HepG2 (cell line): ENCODE results near the gene LPO. TPM values are rescaled to one million over a fixed set of nuclear protein-coding genes. Genes with fewer than 3 reads are reported as not detected.
A peak's percentile ranks its signal among the peaks of the same experiment; 100 is the strongest.

ENCODE experiments used
- BATF2 ChIP-seq: sonication (generic); formaldehyde crosslinking; IDR thresholded peaks from 2 replicates; pipeline ENCODE4 v1.8.0; 2022; ENCODE audit warnings: mild to moderate bottlenecking, missing genetic modification reagents, moderate library complexity
- BCL6 ChIP-seq: IDR thresholded peaks from 2 replicates; pipeline ENCODE4 v1.6.1; 2016; ENCODE audit warnings: missing genetic modification reagents, missing compliant biosample characterization
- CREM ChIP-seq, 2 experiments: sonication (generic) in 1 of 2; formaldehyde crosslinking in 1 of 2; IDR thresholded peaks; 2 replicates each; pipeline versions ENCODE4 v1.4.0 to v1.6.1; 2016 to 2020; ENCODE audit warnings: antibody characterized with exemption in 1 of 2, mild to moderate bottlenecking in 1 of 2, missing genetic modification reagents in 1 of 2
- FOXA1 ChIP-seq, 2 experiments: fragments of 450-650 bp in 1 of 2; sonication (generic) in 1 of 2; formaldehyde crosslinking in 1 of 2; IDR thresholded peaks; 2 replicates each; pipeline versions ENCODE4 v1.4.0 to v1.6.1; 2016 to 2020; ENCODE audit warnings: missing genetic modification reagents in 1 of 2
- GABPB1 ChIP-seq: IDR thresholded peaks from 2 replicates; pipeline ENCODE4 v1.6.1; 2016; ENCODE audit warnings: mild to moderate bottlenecking, missing genetic modification reagents, moderate library complexity, missing compliant biosample characterization
- HDAC1 ChIP-seq: sonication (generic); formaldehyde crosslinking; IDR thresholded peaks from 2 replicates; pipeline ENCODE4 v1.5.1; 2020; ENCODE audit warnings: mild to moderate bottlenecking, missing genetic modification reagents
- IKZF1 ChIP-seq: fragments of 450-650 bp; IDR thresholded peaks from 2 replicates; pipeline ENCODE4 v1.7.1; 2016
- MYPOP ChIP-seq: sonication (generic); formaldehyde crosslinking; IDR thresholded peaks from 2 replicates; pipeline ENCODE4 v1.8.1; 2023; ENCODE audit warnings: mild to moderate bottlenecking, moderate library complexity, missing genetic modification reagents
- NBN ChIP-seq: fragments of 450-650 bp; conservative IDR thresholded peaks from 2 replicates; pipeline ENCODE4 v1.6.1; 2017
- POLR2G ChIP-seq: fragments of 200-400 bp; formaldehyde crosslinking; IDR thresholded peaks from 2 replicates; pipeline ENCODE4 v1.6.1; 2018; ENCODE audit warnings: mild to moderate bottlenecking, low read depth, low read length, moderate library complexity
- RARG ChIP-seq: sonication (generic); formaldehyde crosslinking; IDR thresholded peaks from 2 replicates; pipeline ENCODE4 v1.4.0; 2020; ENCODE audit warnings: low read depth, mild to moderate bottlenecking, missing genetic modification reagents
- RCOR2 ChIP-seq: IDR thresholded peaks from 2 replicates; pipeline ENCODE4 v1.6.1; 2016; ENCODE audit warnings: missing biosample characterization, missing genetic modification reagents
- RFXANK ChIP-seq: IDR thresholded peaks from 2 replicates; pipeline ENCODE4 v1.6.1; 2016
- SNAPC2 ChIP-seq: sonication (generic); formaldehyde crosslinking; IDR thresholded peaks from 2 replicates; pipeline ENCODE4 v1.8.1; 2022; ENCODE audit warnings: mild to moderate bottlenecking, missing genetic modification reagents
- SOX5 ChIP-seq: IDR thresholded peaks from 2 replicates; pipeline ENCODE4 v1.6.1; 2016; ENCODE audit warnings: borderline replicate concordance
- TCF7L2 ChIP-seq: IDR thresholded peaks from 2 replicates; pipeline ENCODE4 v1.6.1; 2011; ENCODE audit warnings: mild to moderate bottlenecking, low read depth, low read length, moderate library complexity
- TERF1 ChIP-seq: sonication (generic); formaldehyde crosslinking; IDR thresholded peaks from 2 replicates; pipeline ENCODE4 v1.8.0; 2022; ENCODE audit warnings: mild to moderate bottlenecking, missing genetic modification reagents, moderate library complexity
- ZFX ChIP-seq: sonication (generic); formaldehyde crosslinking; IDR thresholded peaks from 2 replicates; pipeline ENCODE4 v1.4.0; 2020; ENCODE audit warnings: mild to moderate bottlenecking, low read depth, missing genetic modification reagents, moderate library complexity
- ZNF10 ChIP-seq: sonication (generic); formaldehyde crosslinking; IDR thresholded peaks from 2 replicates; pipeline ENCODE4 v1.4.0; 2020; ENCODE audit warnings: mild to moderate bottlenecking, low read depth, missing genetic modification reagents, borderline replicate concordance
- ZNF230 ChIP-seq: sonication (generic); formaldehyde crosslinking; IDR thresholded peaks from 2 replicates; pipeline ENCODE4 v1.4.0; 2020; ENCODE audit warnings: mild to moderate bottlenecking, missing genetic modification reagents
- ZNF503 ChIP-seq: sonication (generic); formaldehyde crosslinking; IDR thresholded peaks from 2 replicates; pipeline ENCODE4 v1.4.0; 2020; ENCODE audit warnings: missing genetic modification reagents
- ZNF543 ChIP-seq: sonication (generic); formaldehyde crosslinking; IDR thresholded peaks from 2 replicates; pipeline ENCODE4 v1.4.0; 2020; ENCODE audit warnings: mild to moderate bottlenecking, missing genetic modification reagents
- ZNF720 ChIP-seq: sonication (generic); formaldehyde crosslinking; IDR thresholded peaks from 2 replicates; pipeline ENCODE4 v1.4.0; 2020; ENCODE audit warnings: missing genetic modification reagents
- ZNF724P ChIP-seq: sonication (generic); formaldehyde crosslinking; IDR thresholded peaks from 2 replicates; pipeline ENCODE4 v1.8.0; 2022; ENCODE audit warnings: missing genetic modification reagents, borderline replicate concordance
- ZNF746 ChIP-seq: sonication (generic); formaldehyde crosslinking; IDR thresholded peaks from 2 replicates; pipeline ENCODE4 v1.8.0; 2022; ENCODE audit warnings: mild to moderate bottlenecking, missing genetic modification reagents
- ZNF749 ChIP-seq: sonication (generic); formaldehyde crosslinking; IDR thresholded peaks from 2 replicates; pipeline ENCODE4 v1.8.0; 2022; ENCODE audit warnings: mild to moderate bottlenecking, missing genetic modification reagents, moderate library complexity, borderline replicate concordance
- ZNF766 ChIP-seq: sonication (generic); formaldehyde crosslinking; IDR thresholded peaks from 2 replicates; pipeline ENCODE4 v1.5.0; 2020; ENCODE audit warnings: missing genetic modification reagents, borderline replicate concordance
- polyA plus RNA-seq, 8 experiments: library from polyadenylated mRNA; depleted of rRNA in 3 of 8; stranded (reverse) in 7 of 8; unstranded in 1 of 8; fragments of >200 nt; fragmentation: Illumina TruSeq in 4 of 8; extraction: Trizol in 4 of 8; gene quantifications; 2 replicates each; pipeline versions ENCODE4 v1.2.1 to v1.2.3, GENCODE V29; 2011 to 2016; ENCODE audit warnings: low read depth in 4 of 8, missing spikeins in 1 of 8, mixed read lengths in 1 of 8; ENCODE audit not compliant: insufficient read depth in 1 of 8
- total RNA-seq, 5 experiments: library from RNA; depleted of rRNA; stranded (reverse); fragments of >200 nt; fragmentation: Illumina TruSeq; extraction: Trizol; gene quantifications; 2 replicates each; pipeline ENCODE4 v1.2.3, GENCODE V29; 2016; ENCODE audit warnings: low read depth in 1 of 5

Gene LPO
- total and polyA plus RNA-seq, 2 of the 13 experiments (the other 11 are each of a cell fraction or from before 2014, with no cell fraction given): not detected

- TF ChIP-seq ZNF10 (no peak), IKZF1 (no peak), RCOR2 (no peak), ZNF749 (CRISPR knock-in tag) (peak; percentile 92), TCF7L2 (no peak), ZNF724P (no peak), NBN (no peak), RARG (CRISPR knock-in tag) (no peak), ZNF503 (no peak), SNAPC2 (CRISPR knock-in tag) (peak; percentile 70; the same call in 1 of the 2 replicates), ZNF230 (CRISPR knock-in tag) (0 out of 2 replicates have a peak, but pooled peaks have one; percentile 18), ZNF543 (peak; percentile 88), FOXA1 (IDR thresholded peaks at IDR 0.05) (no peak), FOXA1 (CRISPR knock-in tag; IDR thresholded peaks at IDR 0.05) (no peak), ZFX (CRISPR knock-in tag) (no peak; the same call in 1 of the 2 replicates), ZNF746 (CRISPR knock-in tag) (no peak), TERF1 (CRISPR knock-in tag) (0 out of 2 replicates have a peak, but pooled peaks have one; percentile 43), MYPOP (CRISPR knock-in tag) (0 out of 2 replicates have a peak, but pooled peaks have one; percentile 75), GABPB1 (peak; percentile 69; the same call in 1 of the 2 replicates), HDAC1 (CRISPR knock-in tag) (no peak), RFXANK (CRISPR knock-in tag) (no peak), ZNF766 (CRISPR knock-in tag) (peak; percentile 87; the same call in 1 of the 2 replicates), CREM (IDR thresholded peaks at IDR 0.05) (no peak), CREM (CRISPR knock-in tag; IDR thresholded peaks at IDR 0.05) (no peak), ZNF720 (CRISPR knock-in tag) (no peak), SOX5 (CRISPR knock-in tag) (peak; percentile 43; the same call in 1 of the 2 replicates), BCL6 (CRISPR knock-in tag) (peak; percentile 59; the same call in 1 of the 2 replicates), POLR2G (no peak), BATF2 (peak; percentile 91)
These were observed 11.1 kb downstream of the LPO start (continued) for GRCh38 chr17:58249270-58250133.
